Ishikawa (cell line): ENCODE results near the gene NOP53.

Source experiments
- CEBPB ChIP-seq: IDR thresholded peaks from 2 replicates; pipeline ENCODE4 v1.6.1; 2012
- CREB1 ChIP-seq: IDR thresholded peaks from 2 replicates; pipeline ENCODE4 v1.6.1; 2012; ENCODE audit warnings: low read depth
- EGR1 ChIP-seq: IDR thresholded peaks from 2 replicates; pipeline ENCODE4 v1.6.1; 2012
- EP300 ChIP-seq: IDR thresholded peaks from 2 replicates; pipeline ENCODE4 v1.6.1; 2012; ENCODE audit warnings: borderline replicate concordance
- FOXM1 ChIP-seq: IDR thresholded peaks from 2 replicates; pipeline ENCODE4 v1.6.1; 2012; ENCODE audit warnings: low read depth, borderline replicate concordance
- MAX ChIP-seq: IDR thresholded peaks from 2 replicates; pipeline ENCODE4 v1.6.1; 2012
- NFIC ChIP-seq: IDR thresholded peaks from 2 replicates; pipeline ENCODE4 v1.6.1; 2012
- RAD21 ChIP-seq: IDR thresholded peaks from 2 replicates; pipeline ENCODE4 v1.6.1; 2012; ENCODE audit warnings: low read depth
- REST ChIP-seq: IDR thresholded peaks from 2 replicates; pipeline ENCODE4 v1.6.1; 2012; ENCODE audit warnings: low read depth, mild to moderate bottlenecking
- TAF1 ChIP-seq: IDR thresholded peaks from 2 replicates; pipeline ENCODE4 v1.6.1; 2012; ENCODE audit warnings: low read depth, mild to moderate bottlenecking
- TCF12 ChIP-seq: IDR thresholded peaks from 2 replicates; pipeline ENCODE4 v1.6.1; 2012; ENCODE audit warnings: low read depth
- TEAD4 ChIP-seq: IDR thresholded peaks from 2 replicates; pipeline ENCODE4 v1.6.1; 2012
- USF1 ChIP-seq: IDR thresholded peaks from 2 replicates; pipeline ENCODE4 v1.6.1; 2012
- YY1 ChIP-seq: IDR thresholded peaks from 2 replicates; pipeline ENCODE4 v1.6.1; 2012; ENCODE audit warnings: low read depth
- ZBTB7A ChIP-seq: IDR thresholded peaks from 2 replicates; pipeline ENCODE4 v1.6.1; 2012; ENCODE audit warnings: low read depth

NOP53 gene

GRCh38 chr19:47749326-47749725, 4.0 kb downstream of the NOP53 start:
- TF ChIP-seq EP300 (no peak), TCF12 (no peak), CEBPB (no peak), NFIC (no peak), USF1 (no peak), CREB1 (no peak), RAD21 (no peak), YY1 (no peak), ZBTB7A (no peak)

- TF ChIP-seq CEBPB (no peak), USF1 (no peak), CREB1 (no peak), TEAD4 (no peak), EP300 (no peak), MAX (no peak), RAD21 (no peak), ZBTB7A (no peak), EGR1 (no peak), NFIC (no peak), FOXM1 (no peak), TCF12 (no peak), TAF1 (no peak), YY1 (no peak), REST (no peak)
These were observed 5.4 kb downstream of the NOP53 start for GRCh38 chr19:47750752-47751151.

DNA sequence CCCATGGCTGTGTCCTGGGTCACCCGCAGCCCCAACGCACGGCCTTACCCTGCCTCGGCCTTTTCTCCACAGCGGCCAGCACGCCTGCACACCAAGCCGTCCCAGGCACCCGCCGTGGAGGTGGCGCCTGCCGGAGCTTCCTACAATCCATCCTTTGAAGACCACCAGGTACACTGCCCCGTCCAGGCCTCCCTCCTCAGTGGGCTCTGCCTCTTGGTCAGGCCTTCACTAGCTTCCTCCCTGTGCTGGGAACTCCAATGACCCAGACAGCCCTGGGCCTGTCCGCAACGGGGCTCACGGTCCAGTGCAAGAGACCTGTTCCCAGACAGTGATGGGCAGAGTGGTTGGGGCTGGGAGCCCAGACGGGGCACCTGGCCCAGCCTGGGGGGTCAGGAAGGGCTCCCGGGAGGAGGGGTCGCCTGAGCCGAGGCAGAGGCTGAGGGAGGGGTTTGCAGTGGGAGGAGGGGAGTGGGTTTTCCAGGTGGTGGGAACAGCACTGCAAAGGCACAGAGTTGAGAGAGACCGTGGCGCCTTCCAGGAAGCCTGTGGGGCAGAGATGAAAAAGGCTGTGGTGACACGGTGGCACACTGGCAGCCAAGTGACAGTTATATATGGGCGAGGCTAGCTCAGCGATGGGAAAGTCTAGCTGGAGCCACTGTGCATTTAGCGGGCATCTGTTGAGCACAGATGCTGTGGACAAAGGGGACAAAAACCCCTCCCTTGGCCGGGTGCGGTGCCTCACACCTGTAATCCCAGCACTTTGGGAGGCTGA, 7.3 kb downstream of the NOP53 start:
- TF ChIP-seq EGR1, result no peak

GRCh38 chr19:47754206-47755064, 9.1 kb downstream of the NOP53 start:
- TF ChIP-seq RAD21 (no peak), TCF12 (no peak), CEBPB (no peak), ZBTB7A (no peak), NFIC (no peak), EGR1 (no peak)

DNA sequence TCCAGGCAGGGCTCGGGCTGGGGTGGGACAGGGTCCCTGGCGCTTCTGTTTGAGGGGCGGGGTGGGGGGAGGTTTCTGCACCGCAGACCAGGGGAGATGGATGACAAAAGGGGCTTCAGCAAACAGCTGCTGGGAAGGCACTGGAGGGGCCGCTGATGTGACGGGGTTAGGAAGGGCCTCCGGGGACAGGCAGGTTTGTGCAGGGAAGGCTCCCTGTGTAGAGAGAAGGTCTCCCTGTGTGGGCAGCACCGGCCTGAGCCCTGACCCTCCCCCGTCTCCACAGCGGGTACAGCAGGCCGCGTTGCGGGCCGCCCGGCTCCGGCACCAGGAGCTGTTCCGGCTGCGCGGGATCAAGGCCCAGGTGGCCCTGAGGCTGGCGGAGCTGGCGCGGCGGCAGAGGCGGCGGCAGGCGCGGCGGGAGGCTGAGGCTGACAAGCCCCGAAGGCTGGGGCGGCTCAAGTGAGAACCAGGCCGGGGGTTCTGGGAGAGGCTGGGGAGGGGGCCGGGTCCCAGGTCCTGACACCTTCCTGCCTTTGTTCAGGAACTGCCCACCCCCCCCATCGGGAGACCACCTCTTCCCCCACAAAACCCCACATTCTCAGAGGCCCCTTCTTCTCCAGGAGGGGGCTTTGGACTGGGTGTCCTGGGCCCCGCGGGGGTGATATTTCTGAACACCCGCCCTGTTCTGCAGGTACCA, 9.9 kb downstream of the NOP53 start:
- TF ChIP-seq RAD21, result no peak

DNA sequence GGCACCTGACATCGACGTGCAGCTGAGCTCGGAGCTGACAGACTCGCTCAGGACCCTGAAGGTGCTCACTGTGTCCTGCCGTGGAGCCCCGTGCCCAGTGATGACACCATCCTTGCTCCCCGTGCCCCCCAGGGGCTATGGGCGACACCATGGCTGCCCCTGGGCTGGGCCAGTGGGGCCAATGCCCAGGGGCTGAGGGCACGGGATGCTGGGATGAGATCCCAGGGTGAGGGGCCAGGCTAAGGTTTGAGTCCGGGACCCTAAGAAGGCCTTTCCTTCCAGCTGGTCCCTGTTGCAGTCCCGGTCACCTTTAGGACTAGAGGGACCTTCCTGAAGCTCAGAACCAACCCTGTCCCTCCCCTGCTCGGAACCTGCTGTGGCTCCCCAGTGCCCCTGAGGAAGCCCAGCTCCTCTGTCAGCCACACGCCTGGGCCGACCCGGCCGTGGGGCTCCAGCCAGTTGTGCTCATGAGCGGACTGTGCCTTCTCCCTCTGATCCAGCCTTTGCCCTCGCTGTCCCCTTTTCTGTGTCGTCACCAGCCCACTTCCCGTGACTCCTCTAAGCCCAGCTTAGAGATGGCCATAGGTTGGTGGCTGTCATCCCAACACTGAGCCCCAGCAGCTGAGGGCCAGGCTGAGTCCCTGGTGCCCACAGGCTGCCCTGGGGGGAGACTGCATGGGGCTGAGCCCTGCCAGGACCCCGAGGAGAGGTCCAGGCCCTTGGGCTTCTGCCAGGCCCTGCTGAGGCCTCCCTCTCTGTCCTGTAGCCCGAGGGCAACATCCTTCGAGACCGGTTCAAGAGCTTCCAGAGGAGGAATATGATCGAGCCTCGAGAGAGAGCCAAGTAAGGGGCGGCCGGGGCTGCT, 10.6 kb downstream of the NOP53 start:
- TF ChIP-seq TCF12, result no peak
- TF ChIP-seq CREB1, result no peak
- no peak for TF ChIP-seq ZBTB7A
- TF ChIP-seq TEAD4, result no peak
- no peak for TF ChIP-seq REST
- TF ChIP-seq MAX, result no peak
